OCI-LY1 (cell line): Measurements from ENCODE around the gene OS9.
"Not testable (repeated sequence)": the region's sequence is repeated elsewhere in the genome, so short reads cannot be mapped to it uniquely, and the experiment has no call there.

Source experiments
- H2AFZ ChIP-seq: fragments of 200-600 bp; sonication (generic), shearing (Covaris generic); 2 replicates; pipeline ENCODE4 v1.6.0; 2014; ENCODE audit warnings: antibody characterized with exemption, mild to moderate bottlenecking, low read length
- H3F3A ChIP-seq: fragments of 200-600 bp; sonication (generic), shearing (Covaris generic); 2 replicates; pipeline ENCODE4 v1.6.0; 2014; ENCODE audit warnings: mild to moderate bottlenecking, antibody characterized with exemption, low read length, moderate library complexity; ENCODE audit not compliant: insufficient read depth
- H3K27ac ChIP-seq: fragments of 200-600 bp; sonication (generic); 2 replicates; pipeline ENCODE4 v1.5.1; 2014; ENCODE audit warnings: low read length, mixed run types, mild to moderate bottlenecking, low read depth; ENCODE audit not compliant: poor library complexity, severe bottlenecking
- H3K27me3 ChIP-seq: fragments of 200-600 bp; sonication (generic); 2 replicates; pipeline ENCODE4 v1.6.0; 2014; ENCODE audit warnings: antibody characterized with exemption, mild to moderate bottlenecking, low read length, moderate library complexity; ENCODE audit not compliant: insufficient read depth
- H3K36me3 ChIP-seq: fragments of 200-600 bp; sonication (generic); 2 replicates; pipeline ENCODE4 v1.6.1; 2014; ENCODE audit warnings: mild to moderate bottlenecking, antibody characterized with exemption, low read length, moderate library complexity, mixed read lengths; ENCODE audit not compliant: insufficient read depth
- H3K4me1 ChIP-seq: fragments of 200-600 bp; sonication (generic); 2 replicates; pipeline ENCODE4 v1.5.1; 2014; ENCODE audit warnings: mild to moderate bottlenecking, low read length, moderate library complexity; ENCODE audit not compliant: insufficient read depth, severe bottlenecking
- H3K4me2 ChIP-seq: fragments of 200-600 bp; sonication (generic), shearing (Covaris generic); 2 replicates; pipeline ENCODE4 v1.6.1; 2014; ENCODE audit warnings: low read length
- H3K4me3 ChIP-seq: fragments of 200-600 bp; sonication (generic); 2 replicates; pipeline ENCODE4 v1.5.1; 2014; ENCODE audit warnings: low read length, low read depth, mild to moderate bottlenecking, mixed read lengths; ENCODE audit not compliant: poor library complexity, severe bottlenecking
- H3K79me2 ChIP-seq: fragments of 200-600 bp; shearing (Covaris generic); 2 replicates; pipeline ENCODE4 v1.6.1; 2016; ENCODE audit warnings: mixed run types, low read length, mixed read lengths; ENCODE audit not compliant: insufficient read depth
- H3K9ac ChIP-seq: fragments of 200-600 bp; sonication (generic), shearing (Covaris generic); 2 replicates; pipeline ENCODE4 v1.6.1; 2014; ENCODE audit warnings: mild to moderate bottlenecking, low read length, mixed read lengths
- H3K9me2 ChIP-seq: fragments of 200-600 bp; sonication (generic), shearing (Covaris generic); 2 replicates; pipeline ENCODE4 v1.6.1; 2014; ENCODE audit warnings: low read depth, mild to moderate bottlenecking, low read length, mixed read lengths
- H3K9me3 ChIP-seq: fragments of 200-600 bp; shearing (Covaris generic); 2 replicates; pipeline ENCODE4 v1.6.1; 2014; ENCODE audit warnings: low read length, mixed read lengths
- H4K20me1 ChIP-seq: fragments of 200-600 bp; sonication (generic), shearing (Covaris generic); 2 replicates; pipeline ENCODE4 v1.6.0; 2016; ENCODE audit warnings: mild to moderate bottlenecking, low read length; ENCODE audit not compliant: insufficient read depth
- EZH2 ChIP-seq: fragments of 200-600 bp; sonication (generic), shearing (Covaris generic); IDR thresholded peaks from 2 replicates; pipeline ENCODE4 v1.8.0; 2017; ENCODE audit warnings: borderline replicate concordance, mixed run types, mild to moderate bottlenecking, antibody characterized with exemption, low read length, moderate library complexity, mixed read lengths
- TF ChIP-seq, protein P1 (sequence below): fragments of 200-600 bp; sonication (generic), shearing (Covaris generic); IDR thresholded peaks from 2 replicates; pipeline ENCODE4 v1.5.1; 2017; ENCODE audit warnings: mild to moderate bottlenecking, antibody characterized with exemption, low read length, moderate library complexity, mixed read lengths

The OS9 gene

DNA sequence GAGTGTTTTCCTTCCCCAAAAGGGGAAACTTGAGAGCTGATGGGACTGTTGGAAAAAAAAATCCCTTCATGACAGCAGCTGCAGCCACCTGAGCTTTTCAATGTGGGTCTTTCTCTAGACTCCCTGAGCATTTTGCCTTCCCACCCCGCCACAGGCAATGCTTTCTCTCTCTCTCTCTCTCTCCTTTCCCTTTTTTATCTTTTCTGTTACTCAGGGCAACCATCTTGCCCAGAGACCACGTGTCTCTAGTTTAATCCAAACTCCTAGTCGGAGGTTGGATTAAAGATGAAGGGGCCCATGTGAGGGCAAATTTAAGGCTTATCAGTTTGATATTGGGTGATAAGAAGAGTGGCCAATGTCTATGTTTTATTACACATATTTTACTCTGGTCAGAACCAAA, 35.0 kb upstream of the OS9 start:
- Histone ChIP-seq H3K9me3 (peaks cover 7% of the 10 kb centered on the region; the same call in 1 of the 2 replicates), H4K20me1 (no peaks in the 10 kb centered on the region), H3K36me3 (no peaks in the 10 kb centered on the region), H3K4me1 (no peaks in the 10 kb centered on the region), H3K27me3 (no peaks in the 10 kb centered on the region; the same call in 1 of the 2 replicates), H3F3A (no peaks in the 10 kb centered on the region), H3K9ac (no peak overlapping the region), H3K9me2 (no peaks in the 10 kb centered on the region), H3K27ac (no peak overlapping the region), H3K4me3 (no peak overlapping the region), H3K4me2 (no peak overlapping the region), H3K79me2 (no peaks in the 10 kb centered on the region), H2AFZ (no peak overlapping the region)
- TF ChIP-seq, protein P1, sequence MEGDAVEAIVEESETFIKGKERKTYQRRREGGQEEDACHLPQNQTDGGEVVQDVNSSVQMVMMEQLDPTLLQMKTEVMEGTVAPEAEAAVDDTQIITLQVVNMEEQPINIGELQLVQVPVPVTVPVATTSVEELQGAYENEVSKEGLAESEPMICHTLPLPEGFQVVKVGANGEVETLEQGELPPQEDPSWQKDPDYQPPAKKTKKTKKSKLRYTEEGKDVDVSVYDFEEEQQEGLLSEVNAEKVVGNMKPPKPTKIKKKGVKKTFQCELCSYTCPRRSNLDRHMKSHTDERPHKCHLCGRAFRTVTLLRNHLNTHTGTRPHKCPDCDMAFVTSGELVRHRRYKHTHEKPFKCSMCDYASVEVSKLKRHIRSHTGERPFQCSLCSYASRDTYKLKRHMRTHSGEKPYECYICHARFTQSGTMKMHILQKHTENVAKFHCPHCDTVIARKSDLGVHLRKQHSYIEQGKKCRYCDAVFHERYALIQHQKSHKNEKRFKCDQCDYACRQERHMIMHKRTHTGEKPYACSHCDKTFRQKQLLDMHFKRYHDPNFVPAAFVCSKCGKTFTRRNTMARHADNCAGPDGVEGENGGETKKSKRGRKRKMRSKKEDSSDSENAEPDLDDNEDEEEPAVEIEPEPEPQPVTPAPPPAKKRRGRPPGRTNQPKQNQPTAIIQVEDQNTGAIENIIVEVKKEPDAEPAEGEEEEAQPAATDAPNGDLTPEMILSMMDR, result no peak
- no peak for TF ChIP-seq EZH2

DNA sequence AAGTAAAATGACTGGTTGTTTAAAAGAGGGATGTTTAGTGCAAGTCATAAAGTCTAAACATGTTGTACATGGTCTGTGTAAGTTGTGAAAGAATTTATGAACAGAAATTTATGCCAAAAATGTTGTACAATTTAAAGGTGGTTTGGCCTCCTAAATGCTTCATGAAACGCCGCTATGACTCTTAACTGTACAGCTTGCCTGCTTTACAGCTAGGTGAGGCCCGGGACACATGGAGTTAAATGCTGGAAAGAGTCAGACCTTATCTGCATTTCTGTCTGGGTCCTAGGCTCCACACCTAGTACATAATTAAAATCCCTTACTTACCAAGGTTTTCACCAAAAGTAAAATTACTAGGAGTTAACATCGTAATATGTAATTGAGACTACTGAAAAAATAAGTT, 32.6 kb upstream of the OS9 start:
- no peak overlapping the region for H3K4me2 ChIP-seq
- no peak overlapping the region for H2AFZ ChIP-seq
- no peak overlapping the region for H3K27ac ChIP-seq
- no peaks in the 10 kb centered on the region for H3K36me3 ChIP-seq
- no peak overlapping the region for H3K4me3 ChIP-seq
- no peak overlapping the region for H3K9ac ChIP-seq
- H3K79me2 ChIP-seq, result no peaks in the 10 kb centered on the region
- TF ChIP-seq, protein P1, result no peak
- TF ChIP-seq EZH2, result no peak
- no peaks in the 10 kb centered on the region for H3K9me2 ChIP-seq
- H3F3A ChIP-seq, result no peaks in the 10 kb centered on the region
- H3K9me3 ChIP-seq, result peaks cover 7% of the 10 kb centered on the region; the same call in 1 of the 2 replicates
- H4K20me1 ChIP-seq, result no peaks in the 10 kb centered on the region
- no peaks in the 10 kb centered on the region; the same call in 1 of the 2 replicates for H3K27me3 ChIP-seq
- H3K4me1 ChIP-seq, result no peaks in the 10 kb centered on the region

DNA sequence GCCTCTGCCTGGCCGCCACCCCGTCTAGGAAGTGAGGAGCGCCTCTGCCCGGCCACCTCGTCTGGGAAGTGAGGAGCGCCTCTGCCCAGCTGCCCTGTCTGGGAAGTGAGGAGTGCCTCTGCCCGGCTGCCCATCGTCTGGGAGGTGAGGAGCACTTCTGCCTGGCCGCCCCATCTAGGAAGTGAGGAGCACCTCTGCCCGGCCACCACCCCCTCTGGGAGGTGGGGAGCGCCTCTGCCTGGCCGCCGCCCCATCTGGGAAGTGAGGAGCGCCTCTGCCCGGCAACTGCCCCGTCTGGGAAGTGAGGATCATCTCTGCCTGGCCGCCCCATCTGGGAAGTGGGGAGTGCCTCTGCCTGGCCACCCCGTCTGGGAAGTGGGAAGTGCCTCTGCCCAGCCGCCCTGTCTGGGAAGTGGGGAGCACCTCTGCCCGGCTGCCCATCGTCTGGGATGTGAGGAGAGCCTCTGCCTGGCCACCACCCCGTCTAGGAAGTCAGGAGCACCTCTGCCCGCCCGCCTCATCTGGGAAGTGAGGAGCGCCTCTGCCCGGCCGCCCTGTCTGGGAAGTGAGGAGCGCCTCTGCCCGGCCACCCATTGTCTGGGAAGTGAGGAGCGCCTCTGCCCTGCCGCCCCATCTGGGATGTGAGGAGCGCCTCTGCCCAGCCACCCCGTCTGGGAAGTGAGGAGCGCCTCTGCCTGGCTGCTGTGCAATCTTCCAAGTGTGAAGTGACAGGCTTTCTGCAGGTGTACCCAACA, 28.7 kb upstream of the OS9 start:
- not testable (repeated sequence) for H3F3A ChIP-seq, H4K20me1 ChIP-seq, H3K79me2 ChIP-seq, H3K4me1 ChIP-seq, H3K27me3 ChIP-seq, H3K4me3 ChIP-seq, H2AFZ ChIP-seq, H3K9ac ChIP-seq, H3K9me3 ChIP-seq, H3K27ac ChIP-seq, H3K4me2 ChIP-seq, H3K9me2 ChIP-seq, H3K36me3 ChIP-seq

GRCh38 chr12:57666897-57667296, 27.0 kb upstream of the OS9 start:
- Histone ChIP-seq H3F3A (no peaks in the 10 kb centered on the region), H3K4me2 (no peak overlapping the region), H3K36me3 (no peaks in the 10 kb centered on the region), H3K4me3 (no peak overlapping the region), H3K27me3 (no peaks in the 10 kb centered on the region), H3K4me1 (no peaks in the 10 kb centered on the region), H4K20me1 (no peaks in the 10 kb centered on the region), H3K9ac (no peak overlapping the region), H3K9me3 (0 out of 2 replicates have a peak, but pooled peaks cover 2% of the 10 kb centered on the region), H3K9me2 (no peaks in the 10 kb centered on the region), H3K79me2 (no peaks in the 10 kb centered on the region), H2AFZ (no peak overlapping the region), H3K27ac (no peak overlapping the region)
- no peak for TF ChIP-seq EZH2
- TF ChIP-seq, protein P1, result no peak

- H3K27ac ChIP-seq, H3K79me2 ChIP-seq, H3K4me2 ChIP-seq, H4K20me1 ChIP-seq, H3K4me3 ChIP-seq, H3K27me3 ChIP-seq, H3F3A ChIP-seq, H2AFZ ChIP-seq, H3K9me3 ChIP-seq, H3K4me1 ChIP-seq, H3K9ac ChIP-seq, H3K36me3 ChIP-seq, H3K9me2 ChIP-seq: not testable (repeated sequence)
Observed at GRCh38 chr12:57669691-57670090, 24.2 kb upstream of the OS9 start.
